ENCODE data around the gene DOCK3. TPM values are rescaled to one million over a fixed set of nuclear protein-coding genes. Genes with fewer than 3 reads are reported as not detected.

Gene DOCK3
- total and polyA plus RNA-seq, 10 of the 15 experiments (the other 5 are each of a cell fraction or from before 2014, with no cell fraction given) = 0.02 to 0.52 (median 0.04) TPM; not detected in 5

GRCh38 chr3:51190199-51190598 is 515.5 kb downstream of the DOCK3 start:
- no peak for DNase-seq (ENCODE audit: low read depth, low spot score)
- H3K9me3 ChIP-seq (replicated peaks; ENCODE audit: control insufficient read depth, insufficient read depth, low read length) = no peaks in the 10 kb centered on the region
- no peak overlapping the region for H3K4me3 ChIP-seq
- ATAC-seq = no peak
- H3K4me2 ChIP-seq (ENCODE audit: control insufficient read depth, insufficient read depth) = no peak overlapping the region
- no peaks in the 10 kb centered on the region for H3K4me1 ChIP-seq (ENCODE audit: control insufficient read depth, insufficient read depth, low read length)
- H3K27ac ChIP-seq (ENCODE audit: control insufficient read depth, insufficient read depth) = no peak overlapping the region
- no peaks in the 10 kb centered on the region for H3K79me2 ChIP-seq (ENCODE audit: control insufficient read depth, insufficient read depth, low read length)
- no peak overlapping the region for H2AFZ ChIP-seq (ENCODE audit: control insufficient read depth, low read depth, low read length)
- no peak for TF ChIP-seq RELB (IDR thresholded peaks at IDR 0.05; ENCODE audit: low read depth)
- TF ChIP-seq TAF1 (IDR thresholded peaks at IDR 0.05; ENCODE audit: borderline replicate concordance, low read depth, low read length) = no peak
- TF ChIP-seq YBX1 (IDR thresholded peaks at IDR 0.05) = no peak
- no peak for TF ChIP-seq IKZF2 (IDR thresholded peaks at IDR 0.05)
- TF ChIP-seq SREBF1 (IDR thresholded peaks at IDR 0.05; ENCODE audit: low read length) = no peak
- TF ChIP-seq SREBF2 (IDR thresholded peaks at IDR 0.05; ENCODE audit: low read length) = no peak
- TF ChIP-seq EGR1 (IDR thresholded peaks at IDR 0.05; ENCODE audit: borderline replicate concordance in 1 of 2, low read depth in 2 of 2, low read length in 2 of 2) = no peak
- no peak for TF ChIP-seq TCF3 (IDR thresholded peaks at IDR 0.05; ENCODE audit: borderline replicate concordance, insufficient read depth, low read depth, low read length)
- TF ChIP-seq NFXL1 (IDR thresholded peaks at IDR 0.05; ENCODE audit: borderline replicate concordance) = no peak
- intact Hi-C loops (cut with micrococcal nuclease; ENCODE audit: unreplicated experiment) = no loop called here
- H3K9ac ChIP-seq (ENCODE audit: control insufficient read depth, insufficient read depth, low read length) = no peak overlapping the region
- H3K36me3 ChIP-seq (ENCODE audit: control insufficient read depth in 2 of 2, insufficient read depth in 2 of 2, low read length in 1 of 2) = no peaks in the 10 kb centered on the region
- H3K27me3 ChIP-seq (replicated peaks in 1 of 2; ENCODE audit: control insufficient read depth in 2 of 2, insufficient read depth in 2 of 2, low read length in 1 of 2) = no peaks in the 10 kb centered on the region
- in situ Hi-C loops (cut with MboI) = no loop called here
- POLR2A ChIA-PET = no interaction called here
- FAIRE-seq = no peak
- WGBS (ENCODE audit: insufficient coverage, insufficient replicate concordance, low lambda C conversion rate, missing lambda C conversion rate) = 0% methylated on average over 1 of the region's 1 CpG
- SMC1A ChIA-PET (ENCODE audit: uncharacterized antibody, unreplicated experiment) = no interaction called here
- H4K20me1 ChIP-seq (ENCODE audit: control insufficient read depth, insufficient read depth) = no peaks in the 10 kb centered on the region
- RAD21 ChIA-PET (ENCODE audit: unreplicated experiment) = no interaction called here
- CTCF ChIA-PET = no interaction called here
- no TSS peak for BruUV-seq (replicated peaks)
